GM20431 (cell line): ENCODE measurements around the gene RNFT2.

Experiments
- in situ Hi-C: fragments of 300-500 bp; cut with MseI, MboI; formaldehyde crosslinking; loops from one replicate; pipeline ENCODE4 v1.15.0; 2020; ENCODE audit warnings: low sequenced_read_pairs; ENCODE audit not compliant: unreplicated experiment

Gene RNFT2

DNA sequence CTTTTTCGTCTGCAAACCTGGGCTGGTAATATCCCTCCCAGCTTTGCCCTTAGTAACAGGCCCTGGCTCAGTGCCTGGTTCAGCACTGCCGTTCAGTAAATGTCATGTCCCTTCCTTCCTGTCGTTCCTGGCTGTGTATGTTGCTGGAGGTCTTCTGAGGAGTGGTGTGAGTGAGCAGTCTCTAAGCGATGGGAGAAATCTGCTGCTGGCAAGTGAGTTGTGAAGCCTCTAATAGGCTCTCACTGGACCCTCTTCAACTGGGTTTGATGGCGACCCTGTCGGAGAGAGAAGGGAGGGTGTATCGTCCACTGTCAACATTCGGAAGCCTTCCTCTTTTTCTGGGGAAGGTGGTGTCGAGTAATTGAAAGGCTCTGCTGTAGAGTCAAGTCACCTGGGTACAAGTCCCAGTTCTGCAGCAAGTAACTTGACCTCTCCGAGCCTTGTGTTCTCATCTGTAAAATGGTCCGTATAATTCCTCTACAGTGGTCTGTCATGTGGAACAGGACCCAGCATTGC is 80.3 kb downstream of the RNFT2 start:
- in situ Hi-C loops, result no loop called here

DNA sequence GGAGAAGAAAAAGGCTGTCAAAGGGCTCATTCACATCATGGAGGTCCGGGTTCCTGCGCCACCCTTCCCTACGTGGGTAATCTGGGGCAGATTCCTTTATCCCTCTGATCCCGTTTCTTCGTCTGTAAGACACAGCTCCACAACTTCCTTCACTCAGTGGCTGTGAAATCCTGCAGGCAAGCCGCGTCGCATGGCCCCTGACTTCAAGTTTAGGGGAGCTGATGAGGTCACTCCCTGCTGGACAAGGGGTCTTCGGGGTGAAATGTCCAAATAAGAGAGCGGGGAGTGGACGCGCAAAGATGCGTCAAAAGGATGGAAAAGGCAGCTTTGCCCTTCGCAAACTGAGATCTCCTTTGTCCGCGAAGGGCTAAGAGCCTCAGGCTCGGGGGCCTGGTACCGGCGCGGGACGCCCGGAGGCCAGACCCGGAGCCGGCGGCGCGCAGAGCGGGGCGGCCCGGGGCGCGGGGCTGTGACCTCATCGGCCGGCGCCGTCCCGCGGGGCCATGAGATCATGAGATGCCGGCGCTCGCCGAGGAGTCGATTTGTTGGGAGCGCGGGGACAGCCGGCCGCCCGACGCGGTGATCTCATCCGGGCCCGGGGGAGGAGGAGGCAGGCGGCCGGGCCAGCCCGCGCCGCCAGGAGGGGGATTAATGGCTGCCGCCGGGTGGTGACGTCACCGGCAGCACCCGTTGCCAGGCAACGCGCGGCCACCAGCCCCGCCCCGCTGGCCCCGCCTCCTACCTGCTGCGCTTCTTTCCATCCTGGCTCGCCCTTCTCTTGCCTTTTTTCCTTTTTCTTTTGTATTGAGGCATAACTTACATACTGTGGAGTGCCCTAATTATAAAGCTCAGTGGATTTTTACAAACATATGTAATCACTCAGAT is 81.1 kb downstream of the RNFT2 start:
- in situ Hi-C loops, result no loop called here

DNA sequence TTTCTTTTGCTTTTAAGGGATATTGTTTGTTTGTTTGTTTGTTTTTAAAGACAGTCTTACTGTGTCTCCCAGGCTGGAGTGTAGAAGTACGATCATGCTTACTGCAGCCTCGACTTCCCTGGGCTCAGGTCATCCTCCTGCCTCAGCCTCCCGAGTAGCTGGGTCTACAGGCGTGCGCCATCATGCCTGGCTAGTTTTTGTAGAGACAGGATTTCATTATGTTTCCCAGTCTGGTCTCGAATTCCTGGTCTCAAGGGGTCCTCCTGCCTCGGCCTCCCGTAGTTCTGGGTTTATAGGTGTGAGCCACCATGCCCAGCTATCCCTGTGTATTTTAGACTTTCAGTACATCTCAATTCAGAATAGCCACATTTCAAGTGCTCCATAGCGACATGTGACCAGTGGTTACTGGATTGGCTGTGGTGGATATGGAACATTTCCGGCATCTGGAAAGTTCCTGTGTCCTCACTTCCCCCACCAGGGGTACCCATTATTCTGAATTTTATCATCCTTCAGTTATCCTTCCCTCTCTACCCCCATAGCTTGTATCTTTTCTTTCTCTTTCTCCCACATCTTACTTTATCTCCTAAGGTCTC is 82.0 kb downstream of the RNFT2 start:
- in situ Hi-C loops, result no loop called here

DNA sequence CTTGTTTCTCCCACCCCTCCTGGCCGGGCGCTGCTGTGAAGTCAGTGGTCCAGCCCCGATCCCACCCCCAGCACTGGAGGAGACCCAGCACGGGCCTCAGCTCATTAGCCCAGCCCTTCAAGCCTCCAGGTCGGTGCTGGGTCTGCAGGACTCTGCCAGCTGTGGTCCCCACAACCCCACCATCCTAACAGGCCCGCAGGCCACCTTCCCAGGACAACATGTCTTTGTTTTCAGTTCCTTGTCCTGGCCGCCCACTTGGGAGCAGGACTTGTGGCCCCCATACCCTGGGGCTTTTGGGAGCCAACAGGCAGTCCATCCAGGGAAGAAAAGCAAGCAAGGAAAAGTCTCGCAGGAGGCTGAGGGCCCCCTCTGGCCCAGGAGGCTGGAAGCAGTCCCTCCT is 83.2 kb downstream of the RNFT2 start:
- in situ Hi-C loops, result no loop called here

DNA sequence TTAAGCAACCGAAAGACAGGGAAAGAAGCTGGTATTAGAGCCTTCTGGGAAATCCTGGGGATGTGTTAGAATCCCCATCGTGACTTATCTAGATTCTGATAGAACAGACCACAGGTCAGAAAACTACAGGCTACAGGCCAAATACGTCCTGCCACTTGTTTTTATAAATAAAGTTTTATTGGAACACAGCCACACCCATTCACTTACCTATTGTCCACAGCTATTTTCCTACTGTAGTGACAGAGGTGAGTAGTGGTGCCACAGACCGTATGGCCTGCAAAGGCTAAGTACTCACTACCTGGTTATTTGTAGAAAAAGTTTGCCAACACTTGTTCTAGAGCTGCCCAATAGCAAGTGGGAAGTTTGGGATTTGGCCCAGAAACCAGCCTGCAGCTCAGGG is 89.3 kb downstream of the RNFT2 start:
- in situ Hi-C loops, result no loop called here

DNA sequence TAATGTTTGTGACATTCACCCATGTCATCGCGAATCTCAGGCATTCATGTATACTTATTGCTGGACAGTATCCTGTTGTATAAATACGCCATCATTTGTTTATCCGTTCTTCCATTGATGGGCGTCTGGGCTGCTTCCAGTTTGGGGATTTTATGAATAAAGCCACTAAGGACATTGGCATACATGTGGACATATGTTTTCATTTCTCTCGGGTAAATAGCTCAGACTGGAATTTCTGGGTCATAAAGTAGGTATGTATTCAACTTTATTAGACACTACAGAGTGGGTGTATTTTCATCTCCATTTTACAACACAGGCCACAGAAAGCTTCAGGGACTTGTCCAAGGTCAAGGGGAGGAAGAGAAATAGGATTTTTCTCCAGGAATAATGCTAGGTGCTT is 94.2 kb downstream of the RNFT2 start:
- in situ Hi-C loops, result no loop called here

DNA sequence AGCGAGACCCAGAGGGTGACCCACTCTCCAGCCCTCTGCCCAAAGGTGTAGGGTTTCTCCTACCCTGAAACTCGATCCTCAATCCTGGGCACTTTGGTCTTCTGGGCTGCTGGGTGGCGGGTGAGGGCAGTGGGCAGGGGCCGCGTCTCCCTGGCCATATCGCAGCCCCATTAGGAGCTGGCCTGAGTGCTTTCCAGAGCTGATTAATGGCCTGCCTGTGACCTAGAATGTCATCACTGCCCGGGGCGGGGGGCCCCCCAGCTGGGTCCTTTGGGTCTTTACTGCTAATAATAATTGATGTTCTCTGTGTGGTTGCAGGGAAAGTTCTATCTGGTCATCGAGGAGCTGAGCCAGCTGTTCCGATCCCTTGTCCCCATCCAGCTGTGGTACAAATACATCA is 95.4 kb downstream of the RNFT2 start:
- in situ Hi-C loops, result no loop called here

DNA sequence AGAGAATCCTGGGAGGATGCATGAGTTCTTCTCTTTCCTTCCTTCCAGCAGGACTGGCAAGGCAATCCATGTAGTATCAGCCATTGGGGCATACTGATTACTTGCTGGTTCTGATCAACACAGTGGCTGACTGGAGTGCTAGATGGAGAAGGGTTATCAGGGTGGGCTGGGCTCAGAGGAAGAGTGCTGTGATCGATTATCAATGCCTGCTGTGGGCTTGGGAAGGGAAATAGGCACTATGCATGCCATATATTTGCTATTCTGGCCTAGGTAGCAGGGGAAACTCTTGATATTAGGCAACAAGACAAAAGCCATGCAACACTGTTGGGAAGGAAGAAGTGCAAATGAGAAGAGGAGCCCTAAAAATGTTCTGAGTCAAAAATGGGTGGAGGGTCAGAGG is 97.4 kb downstream of the RNFT2 start:
- in situ Hi-C loops, result no loop called here

DNA sequence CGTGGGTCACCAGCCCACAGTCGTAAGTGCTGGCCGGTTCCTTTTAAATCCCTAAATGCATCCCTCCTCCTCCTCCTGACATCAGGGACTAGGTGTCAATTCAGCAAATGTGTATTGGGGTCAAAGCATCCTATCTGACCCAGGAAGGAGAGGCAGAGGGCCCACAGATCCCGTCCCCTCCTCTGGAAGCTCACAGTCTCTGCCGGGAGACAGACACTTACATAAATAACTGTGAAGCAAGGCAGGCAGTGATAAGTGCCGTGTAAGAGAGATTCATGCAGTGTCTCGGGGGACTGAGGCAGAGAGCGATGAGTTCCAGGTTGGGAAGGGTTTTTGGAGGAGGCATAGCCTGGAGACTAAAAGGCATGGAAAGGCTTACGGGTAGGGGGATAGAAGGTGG is 99.0 kb downstream of the RNFT2 start:
- in situ Hi-C loops, result no loop called here

DNA sequence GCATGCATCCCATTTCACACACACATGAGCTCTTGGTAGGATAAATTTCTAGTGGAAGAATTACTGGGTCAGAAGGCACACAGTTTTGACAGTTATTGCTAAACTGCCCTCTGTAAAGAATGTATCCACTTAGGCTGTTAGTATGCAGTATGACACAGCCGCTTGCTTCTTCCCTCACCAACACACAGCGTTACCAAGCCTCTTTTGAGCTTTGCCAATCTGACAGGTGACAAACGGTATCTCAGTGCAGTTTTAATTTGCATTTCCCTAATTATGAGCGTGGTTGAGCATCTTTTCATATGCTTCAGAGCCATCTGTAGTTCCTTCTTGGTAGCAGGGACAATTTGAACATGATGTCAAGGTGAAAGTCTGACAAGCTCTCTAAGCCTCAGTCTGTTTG is 100.2 kb downstream of the RNFT2 start:
- in situ Hi-C loops, result no loop called here

DNA sequence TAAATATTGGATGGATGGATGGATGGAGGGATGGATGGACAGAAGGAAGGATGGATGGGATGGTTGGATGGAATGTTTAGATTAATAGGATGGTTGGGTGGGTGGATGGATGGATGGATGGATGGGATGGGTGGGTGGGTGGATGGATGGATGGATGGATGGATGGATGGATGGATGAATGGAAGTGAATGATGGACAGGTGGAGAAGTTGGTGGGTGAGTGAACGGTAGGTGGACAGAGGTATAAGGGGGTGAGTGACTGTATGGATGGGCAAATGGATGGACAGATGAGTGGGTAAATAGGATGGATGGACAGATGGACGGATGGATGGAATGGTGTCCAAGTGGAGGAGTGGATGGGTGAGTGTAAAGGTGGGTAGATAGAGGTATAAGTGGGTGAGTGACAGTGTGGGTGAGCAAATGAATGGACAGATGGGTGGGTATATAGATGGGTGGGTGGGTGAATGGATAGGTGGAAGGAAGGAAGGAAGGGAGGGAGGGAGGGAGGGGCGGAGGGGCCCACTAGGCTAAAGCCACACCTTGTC is 101.2 kb downstream of the RNFT2 start:
- in situ Hi-C loops, result no loop called here

DNA sequence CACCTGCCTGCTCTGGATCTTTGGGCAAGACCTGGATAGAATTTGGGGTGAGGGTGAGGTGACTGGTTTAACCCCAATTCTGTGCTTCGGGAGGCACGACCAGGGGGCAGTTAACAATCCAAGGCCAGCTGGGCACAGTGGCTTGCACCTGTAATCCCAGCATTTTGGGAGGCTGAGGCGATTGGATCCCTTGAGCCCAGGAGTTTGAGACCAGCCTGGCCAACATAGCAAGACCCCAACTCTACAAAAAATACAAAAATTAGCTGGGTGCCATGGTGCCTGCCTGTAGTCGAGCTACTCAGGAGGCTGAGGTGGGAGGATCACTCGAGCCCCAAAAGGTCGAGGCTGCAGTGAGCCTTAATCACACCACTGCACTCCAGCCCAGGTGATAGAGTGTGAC is 105.0 kb downstream of the RNFT2 start:
- in situ Hi-C loops, result no loop called here

DNA sequence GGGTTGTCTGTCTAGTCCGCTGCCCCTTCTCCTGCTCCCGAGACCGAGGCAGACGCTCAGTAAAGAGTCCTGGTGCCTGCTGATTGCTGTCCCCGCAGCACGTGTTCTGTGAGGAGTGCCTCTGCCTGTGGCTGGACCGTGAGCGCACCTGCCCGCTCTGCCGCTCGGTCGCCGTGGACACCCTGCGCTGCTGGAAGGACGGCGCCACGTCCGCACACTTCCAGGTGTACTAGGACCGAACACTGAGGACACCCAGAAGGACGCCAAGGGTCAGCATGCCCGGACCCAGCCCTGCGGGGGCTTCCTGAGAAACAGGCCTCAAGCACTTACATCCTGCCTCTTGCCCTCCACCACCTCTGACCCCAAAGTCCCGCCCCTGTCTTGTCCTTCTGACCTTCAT is 111.1 kb downstream of the RNFT2 start:
- in situ Hi-C loops, result no loop called here

DNA sequence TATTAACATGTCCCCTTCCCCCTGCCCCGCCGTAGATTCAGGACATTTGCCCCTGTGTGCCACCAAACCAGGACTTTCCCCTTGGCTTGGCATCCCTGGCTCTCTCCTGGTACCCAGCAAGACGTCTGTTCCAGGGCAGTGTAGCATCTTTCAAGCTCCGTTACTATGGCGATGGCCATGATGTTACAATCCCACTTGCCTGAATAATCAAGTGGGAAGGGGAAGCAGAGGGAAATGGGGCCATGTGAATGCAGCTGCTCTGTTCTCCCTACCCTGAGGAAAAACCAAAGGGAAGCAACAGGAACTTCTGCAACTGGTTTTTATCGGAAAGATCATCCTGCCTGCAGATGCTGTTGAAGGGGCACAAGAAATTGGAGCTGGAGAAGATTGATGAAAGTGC is 114.2 kb downstream of the RNFT2 start:
- in situ Hi-C loops, result no loop called here

DNA sequence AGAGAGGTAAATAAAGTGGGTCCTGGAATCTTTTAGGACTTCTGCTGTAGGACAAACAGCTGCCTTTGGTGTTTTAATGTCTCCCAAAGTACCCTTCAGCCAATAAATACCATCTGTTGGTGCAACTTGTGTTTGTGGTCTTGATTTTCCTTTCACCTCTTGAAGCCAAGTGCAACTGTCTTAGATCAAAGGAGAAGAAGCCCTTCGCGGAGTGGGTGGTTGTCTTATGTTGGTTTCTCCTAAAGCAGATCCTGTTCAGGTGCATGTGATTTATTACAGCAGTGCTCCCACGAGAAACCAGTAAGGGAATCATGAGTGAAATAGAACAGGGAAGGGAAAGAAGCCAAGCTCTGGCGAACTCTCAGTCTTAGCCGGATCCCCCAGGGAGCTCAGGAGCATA is 115.4 kb downstream of the RNFT2 start:
- in situ Hi-C loops, result no loop called here

DNA sequence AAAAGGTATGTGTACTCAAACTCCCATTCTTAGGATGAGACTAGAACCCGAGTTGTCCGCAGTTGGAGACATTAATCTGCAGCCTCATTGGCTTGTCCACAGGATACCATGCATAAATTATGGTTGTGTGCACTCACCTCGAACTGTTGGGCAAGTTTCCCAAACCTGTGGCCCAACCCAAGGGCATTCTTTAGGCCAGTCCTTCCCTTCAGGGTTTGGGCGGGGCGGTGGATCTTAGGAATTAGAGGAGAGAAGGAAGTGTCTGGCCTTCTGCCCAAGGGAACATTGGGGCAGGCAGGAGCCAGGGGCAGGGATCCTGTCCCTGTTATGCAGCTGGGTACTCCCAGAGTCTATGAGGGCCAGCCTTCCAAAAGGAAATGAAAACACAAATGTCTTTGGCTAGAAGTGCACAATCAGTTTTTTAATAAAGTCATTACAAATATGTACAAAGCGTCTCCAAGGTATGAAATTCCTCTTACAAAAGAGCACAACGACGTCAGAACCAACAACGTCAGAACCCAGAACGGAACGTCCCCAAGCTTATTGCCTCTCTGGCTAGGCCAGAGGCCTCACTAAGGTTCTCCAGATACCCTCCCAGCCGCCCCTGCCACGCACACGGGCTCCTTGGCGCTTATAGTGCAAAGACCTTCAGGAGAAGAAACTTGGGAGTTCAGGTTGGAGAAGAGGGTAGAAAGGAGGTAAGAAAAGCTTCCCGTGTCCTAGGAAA is 117.8 kb downstream of the RNFT2 start:
- in situ Hi-C loops, result no loop called here

DNA sequence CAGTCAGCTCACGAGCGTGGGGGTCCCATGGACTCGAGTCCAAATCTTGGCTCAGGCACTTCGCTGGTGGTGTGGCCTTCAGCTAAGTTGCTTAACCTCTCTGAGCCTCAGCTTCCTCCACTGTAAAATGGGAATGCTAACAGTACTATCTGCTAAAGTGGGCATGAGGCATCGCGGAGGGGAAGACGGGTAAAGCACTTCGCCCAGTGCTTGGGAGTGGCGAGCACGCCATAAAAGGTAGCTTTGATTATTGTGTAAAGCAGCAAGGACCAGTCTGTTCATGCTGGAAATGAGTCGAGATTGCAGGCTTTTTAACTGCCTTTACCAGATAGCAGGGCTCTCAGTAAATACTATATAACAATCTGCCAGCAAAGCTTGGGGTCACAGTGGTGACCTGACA is 118.6 kb downstream of the RNFT2 start:
- in situ Hi-C loops, result no loop called here

DNA sequence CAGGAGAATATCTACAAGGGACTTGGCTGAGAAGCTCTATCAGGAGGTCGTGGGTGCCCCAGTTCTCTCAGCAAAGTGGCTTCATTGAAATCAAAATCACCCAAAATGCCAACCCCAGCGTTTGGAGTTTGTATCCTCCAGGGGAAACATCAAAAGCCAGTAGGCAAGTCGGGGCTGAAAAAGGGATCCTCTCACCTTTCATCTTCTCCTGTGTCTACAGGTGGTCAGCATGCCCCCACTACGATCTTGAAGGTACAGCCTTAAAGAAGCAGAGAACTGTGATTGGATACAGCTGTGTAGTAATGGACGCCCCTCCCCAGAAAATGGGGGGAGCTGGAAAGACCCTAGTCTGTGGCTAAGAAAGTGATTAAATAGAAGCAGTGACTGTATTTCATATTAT is 121.0 kb downstream of the RNFT2 start:
- in situ Hi-C loops, result no loop called here

DNA sequence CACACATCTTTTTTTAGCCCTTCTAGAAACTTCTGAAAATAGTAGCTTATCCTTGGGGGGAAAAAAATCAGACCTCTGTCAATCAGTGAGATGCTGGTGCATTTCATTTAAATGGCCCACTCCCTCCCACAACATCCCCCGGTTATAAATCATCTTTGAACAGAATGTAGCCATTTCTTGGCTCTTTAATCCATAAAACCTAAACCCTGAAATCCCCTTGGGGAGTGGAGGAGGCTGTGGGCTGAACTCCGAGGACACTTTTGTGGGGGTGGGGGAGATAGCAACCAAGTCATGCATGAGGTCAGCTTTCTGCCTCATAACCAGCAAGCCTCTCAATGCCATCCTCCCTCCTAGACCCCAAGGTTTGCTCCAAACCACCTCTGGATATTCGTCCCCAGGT is 122.1 kb downstream of the RNFT2 start:
- in situ Hi-C loops, result no loop called here

DNA sequence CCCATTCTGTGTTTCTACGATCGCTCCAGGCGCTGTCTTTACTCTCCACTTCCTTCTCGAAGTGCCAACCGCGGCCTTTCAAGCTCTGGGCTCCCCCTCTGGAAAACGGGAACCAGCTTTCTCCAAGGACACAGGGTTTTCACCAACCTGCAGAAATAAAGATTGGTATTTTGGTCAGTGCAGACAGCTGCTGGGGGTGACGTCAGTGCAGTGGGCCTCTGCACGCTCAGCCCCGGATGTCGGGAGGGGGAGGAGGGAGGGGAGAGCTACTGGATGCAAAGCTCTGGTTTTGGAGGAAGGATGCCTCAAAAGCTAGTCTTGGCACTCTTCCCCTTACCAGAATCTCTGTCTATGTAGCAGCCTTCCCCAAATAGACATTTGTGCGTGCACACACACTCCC is 123.2 kb downstream of the RNFT2 start:
- in situ Hi-C loops, result no loop called here

DNA sequence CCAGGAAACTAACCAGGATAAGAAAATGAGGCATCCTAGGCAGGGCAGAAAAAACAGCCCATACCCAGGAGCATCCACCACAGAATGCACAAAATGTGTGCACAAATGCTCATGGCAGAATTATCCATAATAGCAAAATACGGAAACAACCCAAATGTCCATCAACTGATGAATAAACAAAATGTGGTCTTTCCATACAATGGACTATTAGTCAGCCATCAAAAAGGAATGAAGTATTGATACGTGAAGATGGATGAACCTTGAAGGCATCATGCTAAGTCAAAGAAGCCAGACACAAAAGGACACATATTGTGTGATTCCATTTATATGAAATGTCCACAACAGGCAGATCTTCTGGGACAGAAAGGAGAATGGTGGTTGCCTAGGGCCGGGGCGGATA is 124.1 kb downstream of the RNFT2 start:
- in situ Hi-C loops, result no loop called here
